Activated CD4-positive, CD25-positive, alpha-beta regulatory T cell treated with anti-CD3 and anti-CD28 coated beads, Interleukin-2, amount 50 U/mL, for 24 hours (primary cell): ENCODE results near the gene FILIP1L.

Experiments used
- ATAC-seq, 2 donors: fragments of 150-1000 bp; cut with Tn5 transposase; one replicate each; pipeline ENCODE4 v1.10.0; 2021; ENCODE audit warnings: mild to moderate bottlenecking in 1 of 2, moderate library complexity in 1 of 2

Gene FILIP1L

GRCh38 chr3:99882436-99883137, 231.7 kb downstream of the FILIP1L start:
- ATAC-seq, result no peak

GRCh38 chr3:99881121-99881524, 233.2 kb downstream of the FILIP1L start:
- no peak for ATAC-seq

- ATAC-seq, result no peak
Observed at GRCh38 chr3:99879275-99879674, 235.0 kb downstream of the FILIP1L start.

GRCh38 chr3:99878005-99878404, 236.3 kb downstream of the FILIP1L start:
- ATAC-seq, result peak; percentile 22 to 48

- ATAC-seq, result no peak
Observed at GRCh38 chr3:99877031-99877579, 237.2 kb downstream of the FILIP1L start.

- ATAC-seq, result peak; percentile 96
Observed at GRCh38 chr3:99875929-99876841, 238.1 kb downstream of the FILIP1L start.

GRCh38 chr3:99875581-99875928, 238.7 kb downstream of the FILIP1L start:
- ATAC-seq, result no peak

GRCh38 chr3:99874237-99875002, 239.9 kb downstream of the FILIP1L start:
- no peak for ATAC-seq

- ATAC-seq, result no peak
Observed at GRCh38 chr3:99873269-99874102, 240.8 kb downstream of the FILIP1L start.

- ATAC-seq, result peak in 1 of 2 donors; percentile 34
Observed at GRCh38 chr3:99872923-99873254, 241.4 kb downstream of the FILIP1L start.

- no peak for ATAC-seq
Observed at GRCh38 chr3:99871231-99872045, 242.9 kb downstream of the FILIP1L start.

GRCh38 chr3:99870712-99871111, 243.6 kb downstream of the FILIP1L start:
- no peak for ATAC-seq

- no peak for ATAC-seq
Observed at GRCh38 chr3:99869621-99870020, 244.7 kb downstream of the FILIP1L start.

GRCh38 chr3:99868311-99868646, 246.0 kb downstream of the FILIP1L start:
- ATAC-seq, result no peak

GRCh38 chr3:99867594-99868310, 246.5 kb downstream of the FILIP1L start:
- no peak for ATAC-seq

- ATAC-seq, result no peak
Observed at GRCh38 chr3:99866261-99866761, 248.0 kb downstream of the FILIP1L start.

GRCh38 chr3:99865321-99865720, 249.0 kb downstream of the FILIP1L start:
- no peak for ATAC-seq

GRCh38 chr3:99864289-99864688, 250.0 kb downstream of the FILIP1L start:
- no peak for ATAC-seq

GRCh38 chr3:99863588-99863987, 250.7 kb downstream of the FILIP1L start:
- ATAC-seq, result no peak

GRCh38 chr3:99863002-99863401, 251.3 kb downstream of the FILIP1L start:
- no peak for ATAC-seq
